GF-D8 (cell line): ENCODE data around the gene MAPKAP1.

ENCODE experiments used
- DNase-seq: peaks from one replicate; lab custom pipeline; 2025; lab: John Stamatoyannopoulos, UW

Gene MAPKAP1

GRCh38 chr9:125430161-125431011 lies 276.6 kb downstream of the MAPKAP1 start:
- no peak for DNase-seq

GRCh38 chr9:125429476-125430160 lies 277.4 kb downstream of the MAPKAP1 start:
- no peak for DNase-seq

DNA sequence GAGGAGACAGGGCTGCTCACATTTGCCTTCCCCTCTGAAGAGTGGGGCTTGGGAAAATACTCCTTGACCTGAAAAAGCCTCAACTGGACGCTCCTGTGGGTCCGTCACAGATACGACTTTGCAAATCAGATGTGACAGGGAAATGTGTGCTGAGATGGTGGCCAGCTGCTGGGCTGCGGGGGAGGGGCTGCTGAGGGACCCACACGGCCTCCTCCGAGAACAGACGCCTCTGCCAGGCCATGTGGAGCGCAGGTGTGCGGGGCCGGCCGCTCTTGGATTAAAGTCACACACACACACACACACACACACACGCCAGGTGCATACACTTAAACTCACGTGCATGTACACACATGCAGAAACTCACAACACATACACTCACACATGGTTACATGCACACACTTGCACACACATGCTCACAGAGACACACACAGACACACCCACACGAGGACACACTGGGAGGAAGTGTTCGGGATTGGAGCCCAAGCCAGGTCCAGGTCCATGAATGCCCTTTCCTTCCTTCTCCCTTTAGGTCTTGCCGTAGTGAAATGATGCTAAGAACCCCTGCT lies 278.0 kb downstream of the MAPKAP1 start:
- no peak for DNase-seq

- DNase-seq = no peak
Measured at GRCh38 chr9:125428060-125428901, 278.7 kb downstream of the MAPKAP1 start.

- DNase-seq = no peak
Measured at GRCh38 chr9:125427556-125427955, 279.5 kb downstream of the MAPKAP1 start.

DNA sequence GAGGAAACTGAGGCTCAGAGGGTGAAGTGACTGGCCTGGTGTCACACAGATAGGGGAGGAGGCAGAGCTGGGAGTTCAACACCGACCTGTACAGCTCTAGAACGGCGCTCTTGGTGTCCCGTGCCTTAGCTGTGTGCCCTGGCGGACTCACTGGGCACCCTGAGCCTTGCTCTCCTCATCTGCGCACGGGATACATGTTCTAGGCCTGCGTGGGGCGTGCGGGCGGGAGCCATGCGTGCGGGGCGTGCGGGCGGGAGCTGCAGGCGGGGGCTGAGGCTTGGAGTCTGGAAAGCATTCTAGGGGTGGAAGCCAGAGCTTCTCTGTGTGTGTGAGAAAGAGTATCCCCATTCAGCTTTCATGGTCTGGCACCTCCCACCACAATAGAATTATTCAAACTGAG lies 280.1 kb downstream of the MAPKAP1 start:
- no peak for DNase-seq

DNA sequence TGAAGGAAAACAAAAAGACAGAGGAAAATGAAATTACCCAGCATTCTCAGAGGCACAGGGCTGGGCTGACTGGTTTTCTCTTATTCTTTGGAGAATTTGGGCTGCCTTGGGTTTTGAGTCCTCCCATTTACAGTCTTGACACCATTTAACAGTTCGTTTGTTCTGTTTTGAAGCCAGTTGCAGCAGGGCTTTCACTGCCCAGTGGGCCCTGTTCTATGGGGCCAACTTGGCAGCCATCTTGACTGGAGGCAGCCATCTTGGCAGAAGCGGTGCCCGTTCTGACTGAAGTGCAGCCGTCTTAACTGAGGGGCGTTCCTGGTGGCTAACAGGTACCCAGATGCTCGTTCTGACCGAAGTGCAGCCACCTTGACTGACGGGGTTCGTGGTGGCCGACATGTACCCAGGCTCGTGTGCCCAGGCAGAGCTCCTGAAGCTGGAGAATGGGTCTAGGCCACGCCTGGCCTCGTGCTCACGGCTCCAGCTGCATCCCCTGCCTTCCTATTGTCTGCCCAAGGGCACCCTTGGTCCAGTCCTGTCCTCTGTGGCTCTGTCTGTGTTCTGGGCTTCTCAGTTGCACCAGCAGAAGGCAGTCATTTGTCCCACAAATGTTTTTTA lies 281.0 kb downstream of the MAPKAP1 start:
- DNase-seq = no peak

GRCh38 chr9:125425170-125425897 lies 281.7 kb downstream of the MAPKAP1 start:
- no peak for DNase-seq

DNA sequence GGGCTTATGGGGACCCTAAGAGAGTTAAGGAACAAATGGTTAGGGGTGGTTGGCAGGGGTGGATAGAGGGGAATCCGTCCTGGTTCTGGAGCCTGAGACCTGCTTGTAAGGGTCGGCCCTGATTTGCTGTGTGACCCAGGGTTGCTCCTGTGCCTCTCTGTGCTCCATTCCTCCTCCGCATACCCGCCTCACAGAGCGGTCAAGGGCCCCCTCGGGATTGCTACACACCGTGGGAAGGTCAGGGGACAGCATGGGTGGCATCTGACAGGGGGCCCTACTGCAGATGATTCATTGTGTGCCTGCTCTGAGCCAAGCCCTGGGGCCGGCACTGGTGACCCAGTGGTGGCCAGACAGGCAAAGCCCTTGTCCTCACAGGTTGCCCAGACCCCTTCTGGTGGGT lies 283.0 kb downstream of the MAPKAP1 start:
- no peak for DNase-seq

- no peak for DNase-seq
Measured at GRCh38 chr9:125422853-125423252, 284.2 kb downstream of the MAPKAP1 start.

GRCh38 chr9:125421591-125422181 lies 285.3 kb downstream of the MAPKAP1 start:
- DNase-seq = no peak

GRCh38 chr9:125421166-125421565 lies 285.8 kb downstream of the MAPKAP1 start:
- no peak for DNase-seq

GRCh38 chr9:125418404-125418803 lies 288.6 kb downstream of the MAPKAP1 start:
- DNase-seq = no peak

DNA sequence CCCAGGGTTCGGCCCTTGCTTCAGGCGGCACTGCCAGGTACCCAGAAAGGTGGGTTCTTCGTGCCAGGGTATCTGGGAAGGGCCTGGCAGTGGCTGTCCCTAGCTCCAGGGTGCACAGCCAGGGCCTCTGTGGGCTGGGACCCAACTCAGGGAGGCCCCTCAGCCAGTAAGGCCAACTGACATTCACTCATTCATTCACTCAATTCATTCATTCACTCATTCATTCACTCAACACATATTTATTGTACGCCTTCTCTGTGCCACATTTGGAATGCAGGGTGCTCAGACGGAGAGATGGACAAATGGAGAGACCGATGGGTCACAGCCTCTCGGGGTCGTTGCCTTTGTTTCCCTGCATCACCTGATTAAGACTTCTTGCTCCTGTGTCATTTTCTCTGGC lies 290.5 kb downstream of the MAPKAP1 start:
- no peak for DNase-seq

- no peak for DNase-seq
Measured at GRCh38 chr9:125415583-125416460, 291.2 kb downstream of the MAPKAP1 start.

DNA sequence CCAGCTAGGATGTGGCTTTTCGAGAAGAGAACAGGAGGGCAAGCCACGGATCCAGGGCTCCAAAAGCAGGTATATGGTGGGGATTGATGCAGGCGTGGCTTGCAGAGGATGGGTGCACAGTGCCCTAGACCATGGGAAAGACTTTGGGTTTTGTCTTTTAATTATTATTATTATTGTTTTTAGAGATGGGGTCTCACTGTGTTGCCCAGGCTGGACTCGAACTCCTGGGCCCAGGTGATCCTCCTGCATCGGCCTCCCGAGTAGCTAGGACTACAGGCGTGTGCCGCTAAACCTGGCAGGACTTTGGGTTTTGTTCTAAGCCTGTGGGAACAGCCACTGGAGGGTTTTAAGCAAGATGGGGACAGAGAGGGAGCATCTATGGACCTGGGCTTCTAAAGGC lies 293.4 kb downstream of the MAPKAP1 start:
- DNase-seq = no peak

- DNase-seq = no peak
Measured at GRCh38 chr9:125412166-125412565, 294.8 kb downstream of the MAPKAP1 start.

DNA sequence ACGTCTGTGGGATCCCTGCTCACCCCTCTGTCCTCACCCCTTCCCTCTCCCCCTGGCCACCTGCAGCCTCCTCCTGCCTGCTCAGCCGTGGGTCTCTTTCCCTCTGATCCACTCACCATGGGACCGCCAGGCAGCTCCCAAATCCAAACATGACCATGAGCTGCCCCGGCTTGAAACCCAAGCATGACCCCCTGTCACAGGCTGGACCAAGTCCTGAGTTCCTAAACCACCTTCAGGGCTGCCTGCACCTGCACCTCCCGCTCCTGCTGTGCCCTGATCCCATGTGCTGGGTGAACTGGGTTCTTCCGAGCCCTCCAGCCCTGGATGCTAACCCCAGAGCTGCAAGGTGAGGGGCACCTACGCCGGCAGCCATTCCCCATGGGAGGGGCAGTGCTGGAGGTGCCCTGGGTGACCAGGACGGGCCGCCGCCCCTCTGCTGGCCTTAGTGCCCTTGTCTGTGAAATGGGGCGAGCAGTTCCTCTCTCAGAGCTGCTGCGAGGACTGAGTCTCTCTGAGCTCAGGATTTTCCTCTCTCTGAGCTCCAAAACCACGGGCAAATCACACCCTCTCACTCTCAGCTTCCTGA lies 295.7 kb downstream of the MAPKAP1 start:
- DNase-seq = no peak

DNA sequence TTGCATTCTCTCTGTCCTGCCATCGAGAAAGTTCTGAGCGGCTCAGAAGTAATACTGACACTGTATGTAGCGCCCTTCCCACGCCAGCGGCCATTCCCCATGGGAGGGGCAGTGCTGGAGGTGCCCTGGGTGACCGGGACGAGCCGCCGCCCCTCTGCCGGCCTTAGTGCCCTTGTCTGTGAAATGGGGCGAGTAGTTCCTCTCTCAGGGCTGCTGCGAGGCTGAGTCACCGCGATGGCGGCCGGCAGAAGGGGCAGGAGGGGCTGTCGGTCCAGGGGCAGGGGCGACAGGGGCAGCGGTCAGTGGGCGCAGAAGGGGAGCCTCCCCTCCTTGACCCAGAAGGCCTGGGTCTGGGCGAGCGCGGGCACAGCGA lies 296.5 kb downstream of the MAPKAP1 start:
- DNase-seq = no peak
